SW 1271 (cell line): ENCODE measurements around the gene RASA3.
"Not testable (repeated sequence)": the region's sequence is repeated elsewhere in the genome, so short reads cannot be mapped to it uniquely, and the experiment has no call there.

Experiments used
- DNase-seq, 2 experiments: peaks; one replicate each; lab custom pipeline; 2025; lab: John Stamatoyannopoulos, UW

The RASA3 gene

DNA sequence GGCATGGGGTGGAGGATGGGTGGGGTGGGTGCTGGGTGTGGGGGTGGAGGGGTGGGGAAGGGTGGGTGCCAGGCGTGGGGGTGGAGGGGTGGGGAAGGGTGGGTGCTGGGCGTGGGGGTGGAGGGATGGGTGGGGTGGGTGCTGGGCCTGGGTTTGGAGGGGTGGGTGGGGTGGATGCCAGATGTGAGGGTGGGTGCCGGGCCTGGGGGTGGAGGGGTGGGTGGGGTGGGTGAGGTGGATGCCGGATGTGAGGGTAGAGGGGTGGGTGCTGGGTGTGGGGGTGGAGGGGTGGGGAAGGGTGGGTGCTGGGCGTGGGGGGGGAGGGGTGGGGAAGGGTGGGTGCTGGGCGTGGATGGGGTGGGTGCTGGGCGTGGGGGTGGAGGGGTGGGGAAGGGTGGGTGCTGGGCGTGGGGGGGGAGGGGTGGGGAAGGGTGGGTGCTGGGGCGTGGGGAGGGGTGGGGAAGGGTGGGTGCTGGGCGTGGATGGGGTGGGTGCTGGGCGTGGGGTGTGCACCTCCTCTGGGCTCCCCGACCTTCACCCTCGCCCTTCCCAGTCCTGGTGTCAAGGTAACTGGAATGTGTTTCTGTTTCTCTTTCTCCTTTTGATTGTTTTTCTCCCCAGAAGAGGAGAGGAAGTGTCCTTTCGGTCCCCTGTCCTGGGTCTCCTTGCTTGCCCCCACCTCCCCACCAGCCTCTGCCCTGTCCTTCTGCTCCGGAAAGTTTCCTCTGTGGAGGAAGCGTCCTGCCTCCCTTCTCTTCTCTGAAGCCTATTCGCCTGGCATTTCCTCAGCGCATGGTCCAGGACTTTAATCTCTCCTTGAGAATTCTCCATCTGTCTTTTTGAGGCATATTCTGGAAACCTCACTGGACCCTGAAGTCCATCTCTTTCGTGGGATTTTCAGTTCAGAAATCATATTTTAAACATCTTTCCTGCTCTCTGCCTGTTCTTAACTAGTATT, 23.8 kb upstream of the RASA3 start:
- DNase-seq, result no peak

GRCh38 chr13:114155320-114155719, 22.9 kb upstream of the RASA3 start:
- DNase-seq, result no peak

DNA sequence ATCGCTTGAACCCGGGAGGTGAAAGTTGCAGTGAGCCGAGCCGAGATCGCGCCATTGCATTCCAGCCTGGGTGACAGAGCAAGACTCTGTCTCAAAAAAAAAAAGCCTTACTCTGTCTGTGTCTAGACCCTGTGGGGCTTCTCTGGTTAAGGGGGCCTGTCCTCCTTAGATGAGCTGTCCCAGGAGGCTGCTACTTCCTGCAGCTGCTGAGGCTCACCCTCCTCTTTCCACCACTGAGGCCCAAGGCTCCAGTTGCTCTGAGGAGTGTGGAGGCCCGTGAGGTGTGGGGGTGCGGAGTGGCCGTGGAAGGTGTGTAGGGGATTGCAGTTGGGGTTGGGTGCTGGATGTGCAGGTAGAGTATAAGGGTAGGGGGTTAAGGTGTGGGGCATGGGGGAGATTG, 22.1 kb upstream of the RASA3 start:
- no peak for DNase-seq

- no peak for DNase-seq
Observed at GRCh38 chr13:114153485-114154080, 21.2 kb upstream of the RASA3 start.

DNA sequence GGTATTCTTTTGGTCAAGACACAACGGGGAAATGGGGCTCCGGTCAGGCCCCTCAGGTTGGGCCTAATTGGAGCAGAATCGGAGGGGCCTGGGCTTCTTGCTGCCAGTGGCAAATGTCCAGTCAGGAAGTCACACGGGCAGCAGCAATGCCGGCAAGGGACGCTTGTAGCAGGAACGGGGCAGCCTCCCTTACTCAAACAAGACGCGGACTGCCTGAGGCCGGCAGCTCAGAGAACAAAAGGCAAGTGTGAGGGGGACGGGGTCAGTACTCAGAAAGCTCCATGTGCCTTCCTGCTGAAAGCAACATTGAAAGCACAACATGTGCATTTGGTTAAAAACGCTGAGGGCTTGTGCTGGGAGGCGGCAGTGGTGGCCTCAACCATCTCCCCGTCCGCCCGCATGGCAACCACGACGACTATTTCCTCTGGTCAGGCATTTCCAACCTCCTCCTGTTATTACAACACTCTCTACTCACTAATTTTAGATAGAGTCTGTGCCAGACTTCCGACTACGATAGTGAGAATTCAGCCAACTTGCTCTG, 20.5 kb upstream of the RASA3 start:
- DNase-seq, result no peak

DNA sequence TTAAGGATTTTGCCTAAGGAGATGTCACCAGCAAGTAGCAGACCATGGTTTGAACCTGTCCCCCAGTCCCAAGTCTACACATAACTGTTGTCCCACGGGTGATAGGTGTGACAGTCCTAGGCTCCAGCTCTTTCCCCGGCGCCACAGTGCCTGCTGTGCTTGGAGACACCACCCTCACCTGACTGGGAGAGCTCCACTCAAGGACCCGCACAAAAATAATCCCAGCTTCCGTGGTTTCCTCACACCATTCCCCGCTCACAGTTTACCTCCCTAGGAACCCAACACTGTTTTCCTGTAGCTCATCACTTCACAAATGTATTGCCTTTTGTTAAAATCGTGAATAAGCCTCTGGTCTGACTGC, 19.8 kb upstream of the RASA3 start:
- no peak for DNase-seq

DNA sequence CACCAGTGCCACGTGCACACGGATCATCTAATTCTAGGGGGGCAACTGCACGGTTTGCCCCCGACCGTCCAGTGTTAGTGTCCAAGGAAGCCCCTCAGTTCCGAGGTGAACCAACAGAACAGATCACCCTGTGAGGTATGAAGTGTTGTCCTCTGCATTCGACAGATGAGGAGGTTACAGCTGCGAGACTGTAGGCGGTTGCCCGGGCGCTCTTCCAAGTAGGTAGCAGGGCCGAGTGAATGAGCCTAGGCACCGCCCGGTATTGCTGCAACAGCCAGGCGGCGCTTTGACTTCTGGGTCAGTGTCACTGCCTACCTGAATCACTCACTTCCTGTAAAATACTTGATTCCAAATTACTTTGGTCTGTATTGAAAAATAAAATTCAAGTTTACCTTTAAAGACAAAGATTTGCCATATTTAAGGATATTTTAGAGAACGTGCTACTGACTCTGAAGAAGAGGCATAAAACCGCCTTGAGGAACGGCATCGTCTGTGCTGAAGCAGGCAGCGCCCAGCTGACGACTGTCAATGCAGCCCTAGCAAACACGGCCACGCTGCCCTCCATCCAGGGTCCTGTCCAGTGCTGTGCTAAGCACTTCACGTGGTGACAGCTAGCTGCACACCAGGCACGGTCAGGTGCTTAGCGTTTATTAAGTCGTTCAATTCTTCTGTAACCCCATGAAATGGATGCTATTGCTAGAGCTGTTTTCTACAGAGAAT, 19.3 kb upstream of the RASA3 start:
- DNase-seq, result no peak

- DNase-seq, result no peak
Observed at GRCh38 chr13:114151031-114151430, 18.6 kb upstream of the RASA3 start.

- no peak for DNase-seq
Observed at GRCh38 chr13:114149774-114150740, 17.6 kb upstream of the RASA3 start.

GRCh38 chr13:114148886-114149285, 16.5 kb upstream of the RASA3 start:
- DNase-seq, result not testable (repeated sequence)

GRCh38 chr13:114148521-114148855, 16.1 kb upstream of the RASA3 start:
- DNase-seq, result no peak

GRCh38 chr13:114147803-114148520, 15.5 kb upstream of the RASA3 start:
- DNase-seq, result no peak

DNA sequence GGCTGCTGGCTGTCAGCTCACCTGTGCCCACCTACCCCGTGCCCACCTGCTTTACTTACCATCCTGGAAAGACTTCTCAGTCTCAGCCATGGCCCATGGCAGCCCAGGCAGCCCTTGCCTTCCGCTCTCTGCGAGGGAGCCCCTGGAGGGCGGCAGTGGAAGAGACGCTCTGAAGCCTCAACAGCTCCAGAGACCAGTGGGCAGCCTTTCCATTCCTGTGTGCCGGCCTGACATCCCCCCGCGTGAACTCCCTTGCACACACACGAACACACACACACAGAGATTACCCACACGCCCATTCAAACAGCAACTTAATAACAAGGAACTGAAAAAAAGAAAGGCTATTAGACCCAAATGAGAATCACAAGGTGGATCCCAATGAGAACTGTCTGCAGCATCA, 14.2 kb upstream of the RASA3 start:
- DNase-seq, result no peak

DNA sequence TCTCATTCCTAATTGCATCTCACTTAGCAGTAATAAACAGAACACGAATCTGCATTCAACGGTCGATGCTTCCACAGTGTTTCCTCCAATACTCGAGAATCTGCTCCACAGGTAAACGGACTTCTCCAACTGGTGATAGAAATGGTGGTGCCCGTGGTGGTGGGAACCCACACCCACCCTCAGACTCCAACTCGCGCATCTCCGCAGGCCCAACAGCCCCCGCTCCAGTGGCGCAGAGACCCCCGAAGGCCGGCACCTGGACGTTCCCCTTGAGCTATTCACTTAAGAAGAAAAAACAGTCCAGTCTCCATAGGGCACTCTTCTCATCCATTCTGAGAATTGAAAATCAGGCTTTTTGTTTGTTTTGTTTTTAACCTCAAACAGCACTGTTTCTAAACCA, 13.8 kb upstream of the RASA3 start:
- DNase-seq, result no peak

- no peak for DNase-seq
Observed at GRCh38 chr13:114145722-114146121, 13.3 kb upstream of the RASA3 start.

DNA sequence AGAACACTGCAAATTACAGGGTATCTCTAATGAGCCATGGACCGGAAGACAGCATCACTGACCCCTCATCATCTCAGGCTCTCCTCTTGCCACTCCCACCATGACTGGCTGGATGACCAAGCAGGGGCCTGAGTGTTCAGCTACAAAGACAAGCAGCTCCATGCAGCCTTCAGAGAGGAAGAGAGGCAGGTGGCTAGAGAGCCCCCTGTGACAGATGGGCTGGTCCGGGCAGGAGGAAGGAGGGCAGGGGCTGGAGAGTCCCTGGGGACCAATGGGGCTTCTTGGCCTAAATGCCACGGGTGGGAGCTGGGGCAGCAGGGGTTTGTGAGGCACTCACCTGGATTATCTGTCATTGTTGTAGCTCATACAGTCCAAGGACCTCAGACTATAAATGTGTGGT, 12.8 kb upstream of the RASA3 start:
- no peak for DNase-seq

GRCh38 chr13:114144606-114145244, 12.3 kb upstream of the RASA3 start:
- no peak for DNase-seq

DNA sequence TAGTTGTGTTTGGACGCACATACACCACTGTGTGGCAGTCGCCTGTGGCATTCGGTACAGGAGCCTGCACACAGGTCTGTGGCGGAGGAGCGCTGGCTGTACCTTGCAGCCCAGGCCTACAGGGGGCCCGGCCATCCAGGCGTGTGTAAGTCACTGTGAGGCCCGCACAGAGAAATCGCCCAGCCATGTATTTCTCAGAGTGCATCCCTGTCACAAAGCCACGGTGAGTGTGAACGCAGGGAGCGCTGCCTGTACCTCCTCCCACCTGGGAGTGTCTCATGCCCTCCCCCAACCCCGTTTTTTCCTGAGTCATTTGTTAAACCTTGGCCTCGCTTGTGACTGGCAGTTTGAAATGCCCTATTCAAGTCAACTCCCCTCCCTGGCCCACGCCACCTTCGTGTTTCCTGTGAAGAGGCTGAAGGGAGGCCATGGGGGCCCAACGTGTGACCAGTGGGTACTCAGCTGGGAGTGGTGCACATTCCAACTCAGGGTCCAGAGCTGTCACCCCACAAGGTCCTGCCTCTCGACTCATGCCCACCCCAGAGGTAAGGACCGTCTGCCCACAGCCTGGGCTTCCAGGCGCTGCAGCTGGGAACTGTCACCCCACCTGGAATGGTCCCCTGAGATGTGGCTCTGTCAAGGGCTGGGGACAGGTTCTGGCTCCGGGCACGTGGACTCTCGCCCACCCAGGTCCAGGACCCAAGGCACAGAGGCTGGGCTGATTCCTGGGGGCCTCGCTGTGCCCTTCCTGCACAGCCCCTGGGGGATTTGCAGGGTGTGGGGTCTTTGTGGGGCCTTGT, 11.6 kb upstream of the RASA3 start:
- no peak for DNase-seq

- no peak for DNase-seq
Observed at GRCh38 chr13:114142640-114143490, 10.4 kb upstream of the RASA3 start.
